Activated CD4-positive, alpha-beta memory T cell treated with anti-CD3 and anti-CD28 coated beads, Interleukin-2, amount 10 ng/mL, durations not matched to agents 7 days and 5 days (primary cell): ENCODE data around the gene GCNT2. TPM values are rescaled to one million over a fixed set of nuclear protein-coding genes. Genes with fewer than 3 reads are reported as not detected.

Experiments used
- CTCF ChIA-PET: fragments of 350-600 bp; sonication (Branson Sonifier 250); formaldehyde crosslinking; loops from one replicate; lab custom pipeline; 2021; ENCODE audit warnings: antibody characterized with exemption, inconsistent platforms; lab: Charles Lee
- POLR2A ChIA-PET: fragments of 350-600 bp; sonication (Branson Sonifier 250); formaldehyde crosslinking; loops from one replicate; lab custom pipeline; 2021; ENCODE audit warnings: antibody characterized with exemption; lab: Charles Lee
- DNase-seq: peaks from one replicate; pipeline ENCODE4 v3.0.0-alpha.2; 2020
- H3K27ac Mint-ChIP-seq: one replicate; pipeline ENCODE4 v1.8.0; 2021; ENCODE audit warnings: mild to moderate bottlenecking, mixed read lengths
- H3K27me3 Mint-ChIP-seq: one replicate; pipeline ENCODE4 v1.8.0; 2021; ENCODE audit warnings: mixed read lengths
- H3K36me3 Mint-ChIP-seq: one replicate; pipeline ENCODE4 v1.8.0; 2021; ENCODE audit warnings: low read depth, mixed read lengths
- H3K4me1 Mint-ChIP-seq: one replicate; pipeline ENCODE4 v1.8.0; 2021; ENCODE audit warnings: mixed read lengths
- H3K4me3 Mint-ChIP-seq: one replicate; pipeline ENCODE4 v1.8.0; 2021; ENCODE audit warnings: mild to moderate bottlenecking, mixed read lengths
- H3K9me3 Mint-ChIP-seq: one replicate; pipeline ENCODE4 v1.8.0; 2021; ENCODE audit warnings: mixed read lengths
- total RNA-seq, 2 experiments: library from RNA; stranded (reverse); gene quantifications; one replicate each; pipeline ENCODE4 v1.2.3, GENCODE V29; 2021

The GCNT2 gene
- total RNA-seq, 2 experiments from 2014 or later, result 3.0 to 3.1 TPM

DNA sequence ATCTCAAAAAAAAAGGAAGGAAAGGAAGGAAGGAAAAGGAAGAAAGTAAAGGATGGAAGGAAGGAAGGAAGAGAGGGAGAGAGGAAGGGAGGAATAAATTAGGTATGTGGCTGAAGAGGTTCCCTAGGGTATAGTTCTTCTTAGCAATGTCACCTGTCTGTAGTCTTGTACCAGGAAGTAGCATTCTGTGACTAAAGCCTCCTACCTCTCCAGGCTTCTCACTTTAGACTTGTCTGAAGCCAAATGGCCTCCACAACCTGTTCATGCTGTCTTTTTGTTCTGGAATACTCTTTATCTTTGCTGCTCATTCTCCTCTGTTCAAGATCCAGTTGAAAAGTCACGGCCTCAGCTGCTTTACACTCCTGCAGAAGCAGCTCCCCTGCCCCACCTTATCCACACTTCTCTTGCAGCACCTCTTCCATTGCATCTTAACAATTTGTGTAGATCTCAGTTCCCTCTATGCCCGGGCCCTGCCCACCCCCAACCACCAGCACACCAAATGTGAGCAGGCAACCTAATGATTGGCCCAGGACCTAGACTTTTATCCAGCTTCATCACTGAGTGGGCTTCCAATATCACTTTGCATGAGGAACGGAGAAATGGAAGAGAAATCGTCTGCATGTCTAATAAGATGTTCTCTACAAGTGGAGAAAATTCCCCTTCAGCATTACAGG is 19.1 kb downstream of the GCNT2 start:
- POLR2A ChIA-PET, result no interaction called here
- no peak for DNase-seq
- Mint-ChIP-seq H3K36me3 (no peaks in the 10 kb centered on the region), H3K27ac (no peak overlapping the region), H3K4me3 (no peak overlapping the region), H3K4me1 (no peaks in the 10 kb centered on the region), H3K9me3 (no peaks in the 10 kb centered on the region), H3K27me3 (no peaks in the 10 kb centered on the region)
- CTCF ChIA-PET, result no interaction called here

DNA sequence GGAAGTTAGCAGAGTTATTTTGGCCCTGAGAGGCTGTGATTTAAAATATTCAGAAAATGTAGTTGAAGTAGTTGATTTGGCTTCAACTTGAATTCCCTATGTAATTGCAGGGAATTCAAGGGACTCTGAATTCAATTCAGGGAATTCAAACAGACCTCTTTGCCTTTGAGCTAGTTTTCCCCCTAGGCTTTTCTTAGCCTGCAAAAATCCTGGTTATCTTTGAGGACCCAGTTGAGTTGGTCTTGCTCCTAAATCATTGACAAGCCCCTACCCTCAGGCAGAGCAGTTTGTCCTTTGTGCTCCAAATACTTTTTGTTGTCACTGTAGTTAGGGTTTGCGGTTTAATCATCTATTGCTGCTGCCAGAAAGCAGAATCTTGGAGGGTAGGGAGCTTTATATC is 20.4 kb downstream of the GCNT2 start:
- H3K9me3 Mint-ChIP-seq, result no peaks in the 10 kb centered on the region
- H3K27me3 Mint-ChIP-seq, result no peaks in the 10 kb centered on the region
- CTCF ChIA-PET, result no interaction called here
- no peak overlapping the region for H3K4me3 Mint-ChIP-seq
- POLR2A ChIA-PET, result no interaction called here
- no peak overlapping the region for H3K27ac Mint-ChIP-seq
- H3K4me1 Mint-ChIP-seq, result no peaks in the 10 kb centered on the region
- DNase-seq, result no peak
- H3K36me3 Mint-ChIP-seq, result no peaks in the 10 kb centered on the region

DNA sequence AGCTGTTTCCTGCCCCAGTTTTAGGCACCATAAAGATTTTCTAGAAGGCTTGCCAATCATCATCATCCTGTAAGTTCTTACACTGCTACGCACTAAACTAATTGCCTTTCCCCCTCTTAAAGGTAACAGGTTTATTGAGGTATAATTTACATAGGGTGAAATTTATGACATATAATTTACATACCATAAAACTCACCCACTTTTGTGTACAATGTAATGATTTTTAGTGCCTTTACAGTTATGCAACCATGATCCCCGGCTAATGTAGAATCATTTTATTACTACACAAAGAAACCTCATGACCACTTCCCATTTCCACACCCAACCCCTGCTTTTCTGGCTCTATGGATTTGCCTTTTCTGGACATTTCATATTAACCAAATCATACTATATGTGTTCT is 21.1 kb downstream of the GCNT2 start:
- Mint-ChIP-seq H3K4me3 (no peak overlapping the region), H3K4me1 (no peaks in the 10 kb centered on the region), H3K27ac (no peak overlapping the region), H3K27me3 (no peaks in the 10 kb centered on the region), H3K9me3 (no peaks in the 10 kb centered on the region), H3K36me3 (no peaks in the 10 kb centered on the region)
- POLR2A ChIA-PET, result no interaction called here
- no peak for DNase-seq
- CTCF ChIA-PET, result no interaction called here

DNA sequence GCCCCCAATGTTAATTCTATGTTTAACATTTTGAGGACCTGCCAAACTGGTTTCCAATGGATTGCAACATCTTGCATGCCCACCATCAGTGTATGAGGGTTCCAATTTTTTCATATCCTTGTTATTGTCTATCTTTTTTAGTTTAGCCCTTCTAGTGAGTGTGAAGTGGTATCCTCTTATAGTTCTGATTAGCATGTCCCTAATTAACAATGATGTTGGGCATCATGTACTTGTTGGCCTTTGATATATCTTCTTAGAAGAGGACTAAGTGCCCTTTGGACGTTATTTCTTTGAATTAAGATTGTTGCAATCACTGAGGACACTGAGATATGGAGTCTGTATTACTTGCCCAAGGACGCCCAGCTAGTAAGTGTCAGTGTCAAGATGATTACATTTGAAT is 22.3 kb downstream of the GCNT2 start:
- Mint-ChIP-seq H3K27ac (no peak overlapping the region), H3K4me1 (no peaks in the 10 kb centered on the region), H3K9me3 (no peaks in the 10 kb centered on the region), H3K27me3 (no peaks in the 10 kb centered on the region), H3K4me3 (no peak overlapping the region), H3K36me3 (no peaks in the 10 kb centered on the region)
- CTCF ChIA-PET, result no interaction called here
- no peak for DNase-seq
- POLR2A ChIA-PET, result no interaction called here

DNA sequence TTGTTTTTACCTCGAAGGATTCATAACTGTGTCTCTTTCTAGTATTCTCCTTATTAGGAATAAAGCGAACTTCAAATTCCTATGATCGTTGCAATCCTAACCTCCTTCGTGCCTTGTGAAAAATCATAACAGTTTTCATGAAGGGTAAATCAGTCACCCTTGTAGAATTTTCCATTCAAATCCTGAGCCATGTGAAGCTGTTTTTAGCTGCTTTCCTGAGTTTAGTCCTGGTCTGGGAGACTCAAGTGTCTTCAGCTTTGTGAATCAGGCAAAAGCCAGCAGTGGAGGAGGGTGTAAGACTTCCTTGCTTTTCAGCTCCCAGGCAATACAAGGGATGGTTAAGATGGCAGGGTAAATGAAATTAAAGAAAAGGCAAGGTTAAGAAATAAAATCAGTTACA is 24.3 kb downstream of the GCNT2 start:
- DNase-seq, result no peak
- CTCF ChIA-PET, result interaction anchor here (1.1 kb wide), 1 partner anchor 17 kb away, joined by 3 read pairs; no protein-coding TSS in a partner anchor
- no peaks in the 10 kb centered on the region for H3K36me3 Mint-ChIP-seq
- H3K9me3 Mint-ChIP-seq, result no peaks in the 10 kb centered on the region
- no peak overlapping the region for H3K4me3 Mint-ChIP-seq
- POLR2A ChIA-PET, result no interaction called here
- H3K27me3 Mint-ChIP-seq, result no peaks in the 10 kb centered on the region
- H3K27ac Mint-ChIP-seq, result no peak overlapping the region
- H3K4me1 Mint-ChIP-seq, result no peaks in the 10 kb centered on the region

DNA sequence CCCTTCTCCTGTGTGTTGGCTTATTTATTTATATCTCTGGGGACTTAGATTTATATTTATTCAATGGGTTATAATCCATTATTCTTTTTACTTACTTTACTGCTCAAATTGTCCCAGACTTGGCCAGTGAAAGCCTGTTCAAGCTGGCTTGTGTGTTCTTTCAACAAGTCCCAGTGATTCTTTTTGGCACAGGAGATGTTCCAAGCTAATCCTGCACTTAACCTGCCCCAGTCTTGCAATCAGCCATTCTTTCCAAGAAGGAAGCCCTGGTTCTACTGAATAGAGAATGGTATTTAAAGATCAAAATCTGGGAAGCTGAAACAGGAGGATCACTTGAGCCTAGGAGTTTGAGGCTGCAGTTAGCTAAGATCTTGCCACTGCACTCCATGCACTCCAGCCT is 26.7 kb downstream of the GCNT2 start:
- Mint-ChIP-seq H3K27me3 (no peaks in the 10 kb centered on the region), H3K27ac (no peak overlapping the region), H3K36me3 (no peaks in the 10 kb centered on the region), H3K4me1 (no peaks in the 10 kb centered on the region), H3K4me3 (no peak overlapping the region), H3K9me3 (no peaks in the 10 kb centered on the region)
- POLR2A ChIA-PET, result no interaction called here
- no peak for DNase-seq
- CTCF ChIA-PET, result no interaction called here

DNA sequence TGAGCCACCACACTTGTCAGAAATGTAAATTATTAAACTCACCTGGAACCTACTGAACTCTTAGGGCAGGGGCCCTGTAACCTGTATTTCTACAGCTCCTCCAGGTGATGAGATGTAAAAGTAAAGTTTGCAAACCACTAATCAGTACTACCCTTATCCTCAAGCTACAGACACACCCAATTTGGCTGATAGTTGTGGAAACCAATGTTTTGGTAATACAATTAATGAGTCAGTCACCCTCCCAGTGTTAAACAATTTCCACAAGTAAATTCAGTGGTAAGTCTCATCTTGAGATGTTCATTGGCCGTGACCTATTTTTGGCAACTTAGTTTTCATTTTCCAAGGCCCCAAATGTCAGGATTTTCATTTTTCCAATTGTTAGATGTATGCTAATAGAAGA is 29.6 kb downstream of the GCNT2 start:
- no peak overlapping the region for H3K27ac Mint-ChIP-seq
- POLR2A ChIA-PET, result no interaction called here

DNA sequence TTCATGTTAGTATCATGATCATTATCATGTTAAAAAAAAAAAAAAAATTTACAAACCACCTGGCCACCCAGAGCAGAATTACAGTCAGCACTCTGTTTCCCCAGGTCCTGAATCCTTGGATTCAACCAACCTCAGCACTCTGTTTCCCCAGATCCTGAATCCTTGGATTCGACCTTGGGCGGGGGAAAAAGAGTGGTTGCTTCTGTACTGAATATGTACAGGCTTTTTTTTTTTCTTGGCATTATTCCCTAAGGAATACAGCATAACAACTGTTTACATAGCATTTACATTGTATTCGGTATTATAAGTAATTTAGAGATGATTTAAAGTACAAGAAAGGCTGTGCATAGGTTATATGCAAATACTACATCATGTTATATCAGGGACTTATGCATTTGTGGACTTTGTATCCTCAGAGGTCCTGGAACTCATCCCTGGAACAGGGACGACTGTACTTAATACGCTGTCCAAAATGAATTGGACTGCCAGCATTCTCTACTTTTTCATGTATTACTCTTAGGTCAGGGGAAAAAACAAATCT is 31.2 kb downstream of the GCNT2 start:
- H3K36me3 Mint-ChIP-seq, result no peaks in the 10 kb centered on the region
- no peak overlapping the region for H3K27ac Mint-ChIP-seq
- ChIA-PET CTCF (no interaction called here), POLR2A (no interaction called here)
- H3K9me3 Mint-ChIP-seq, result no peaks in the 10 kb centered on the region
- no peak for DNase-seq
- H3K27me3 Mint-ChIP-seq, result no peaks in the 10 kb centered on the region
- H3K4me3 Mint-ChIP-seq, result no peak overlapping the region
- no peaks in the 10 kb centered on the region for H3K4me1 Mint-ChIP-seq

More for the DNA sequence above, 29.6 kb downstream of the GCNT2 start:
- Mint-ChIP-seq H3K36me3 (no peaks in the 10 kb centered on the region), H3K4me1 (no peaks in the 10 kb centered on the region), H3K9me3 (no peaks in the 10 kb centered on the region), H3K27me3 (no peaks in the 10 kb centered on the region), H3K4me3 (no peak overlapping the region)
- no peak for DNase-seq
- CTCF ChIA-PET, result no interaction called here

DNA sequence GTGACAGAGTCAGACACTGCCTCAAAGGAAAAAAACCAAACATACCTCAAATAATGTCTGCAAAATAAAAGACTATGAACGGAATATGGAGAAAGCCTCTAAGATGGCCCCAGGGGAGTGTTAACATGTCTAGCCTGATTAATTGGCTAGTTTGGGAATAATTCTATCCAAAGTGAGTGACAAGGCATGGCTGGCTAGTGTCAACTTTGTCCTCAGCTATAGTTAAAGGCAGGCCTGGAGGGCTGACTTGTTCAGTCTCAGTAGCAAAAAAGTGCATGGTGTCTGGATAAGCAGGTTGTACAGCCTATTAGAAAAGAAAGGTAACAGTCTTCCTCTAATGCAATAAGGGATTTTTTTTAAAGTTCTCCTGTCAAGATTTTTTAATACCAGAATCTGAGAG is 32.7 kb downstream of the GCNT2 start:
- no peaks in the 10 kb centered on the region for H3K4me1 Mint-ChIP-seq
- no peak overlapping the region for H3K27ac Mint-ChIP-seq
- POLR2A ChIA-PET, result no interaction called here
- no peak overlapping the region for H3K4me3 Mint-ChIP-seq
- CTCF ChIA-PET, result no interaction called here
- no peaks in the 10 kb centered on the region for H3K9me3 Mint-ChIP-seq
- DNase-seq, result no peak
- no peaks in the 10 kb centered on the region for H3K27me3 Mint-ChIP-seq
- no peaks in the 10 kb centered on the region for H3K36me3 Mint-ChIP-seq

DNA sequence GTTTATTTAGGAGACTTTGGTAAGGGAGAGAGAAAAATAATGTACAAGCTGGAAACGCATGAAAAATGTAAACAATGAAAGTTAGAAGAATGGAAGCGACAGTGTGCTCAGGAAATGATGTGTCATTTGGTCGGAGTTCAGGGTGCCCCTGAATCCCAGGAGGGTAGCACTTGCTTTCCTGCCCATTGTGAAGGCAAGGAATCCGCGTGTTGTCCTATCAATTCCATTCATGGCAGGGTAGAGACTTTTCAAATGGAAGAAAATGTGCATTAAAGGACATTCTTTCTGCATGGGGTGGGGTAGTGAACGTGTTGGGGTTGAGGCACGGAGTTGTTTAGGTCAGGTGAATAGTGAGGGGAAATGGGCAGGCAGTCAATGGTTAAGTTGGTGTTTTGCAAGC is 33.7 kb downstream of the GCNT2 start:
- Mint-ChIP-seq H3K9me3 (no peaks in the 10 kb centered on the region), H3K27ac (no peak overlapping the region), H3K4me3 (no peak overlapping the region), H3K27me3 (no peaks in the 10 kb centered on the region), H3K4me1 (no peaks in the 10 kb centered on the region), H3K36me3 (no peaks in the 10 kb centered on the region)
- POLR2A ChIA-PET, result no interaction called here
- CTCF ChIA-PET, result no interaction called here
- DNase-seq, result no peak

DNA sequence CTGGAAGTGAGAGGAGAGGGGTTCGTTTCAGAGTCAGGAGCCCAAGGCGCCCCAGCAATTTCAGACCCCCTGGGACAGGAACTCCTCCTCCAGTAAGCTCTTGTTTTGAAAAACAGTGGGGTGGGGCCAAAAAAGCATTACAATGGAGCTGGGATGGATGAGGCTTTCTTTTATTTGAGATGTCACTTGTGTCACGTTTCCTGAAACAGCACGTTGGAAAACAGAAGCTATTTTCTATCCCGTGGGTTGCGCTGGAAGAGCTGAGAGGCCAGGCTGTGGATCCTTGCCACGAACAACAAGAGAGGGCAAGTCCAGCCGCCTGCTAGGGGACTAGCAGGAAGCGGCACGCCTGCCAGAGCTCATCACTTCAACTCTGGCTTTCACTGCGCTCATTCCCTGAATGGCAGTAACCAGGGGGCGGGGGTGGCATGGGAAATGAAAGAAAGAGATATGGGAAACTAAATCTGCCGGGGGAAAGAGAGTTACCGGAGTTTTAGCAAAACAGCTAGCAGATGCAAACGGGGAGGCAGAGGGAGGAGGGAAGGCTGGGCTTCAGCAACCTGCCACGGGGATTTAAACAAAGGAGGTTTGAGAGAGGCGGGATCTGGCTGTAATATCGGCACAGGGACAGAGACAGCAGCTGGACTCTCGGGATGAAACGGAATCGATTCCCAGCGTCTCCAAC is 34.6 kb downstream of the GCNT2 start:
- Mint-ChIP-seq H3K4me1 (no peaks in the 10 kb centered on the region), H3K36me3 (no peaks in the 10 kb centered on the region), H3K9me3 (no peaks in the 10 kb centered on the region), H3K4me3 (no peak overlapping the region), H3K27ac (no peak overlapping the region), H3K27me3 (no peaks in the 10 kb centered on the region)
- DNase-seq, result no peak
- ChIA-PET CTCF (no interaction called here), POLR2A (no interaction called here)

DNA sequence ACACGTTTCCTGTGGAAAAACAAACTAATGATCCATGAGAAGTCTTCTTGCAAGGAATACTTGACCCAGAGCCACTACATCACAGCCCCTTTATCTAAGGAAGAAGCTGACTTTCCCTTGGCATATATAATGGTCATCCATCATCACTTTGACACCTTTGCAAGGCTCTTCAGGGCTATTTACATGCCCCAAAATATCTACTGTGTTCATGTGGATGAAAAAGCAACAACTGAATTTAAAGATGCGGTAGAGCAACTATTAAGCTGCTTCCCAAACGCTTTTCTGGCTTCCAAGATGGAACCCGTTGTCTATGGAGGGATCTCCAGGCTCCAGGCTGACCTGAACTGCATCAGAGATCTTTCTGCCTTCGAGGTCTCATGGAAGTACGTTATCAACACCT is 35.4 kb downstream of the GCNT2 start:
- DNase-seq, result no peak
- H3K27ac Mint-ChIP-seq, result no peak overlapping the region
- POLR2A ChIA-PET, result no interaction called here
- no peaks in the 10 kb centered on the region for H3K9me3 Mint-ChIP-seq
- CTCF ChIA-PET, result no interaction called here
- no peaks in the 10 kb centered on the region for H3K27me3 Mint-ChIP-seq
- H3K36me3 Mint-ChIP-seq, result no peaks in the 10 kb centered on the region
- no peak overlapping the region for H3K4me3 Mint-ChIP-seq
- H3K4me1 Mint-ChIP-seq, result no peaks in the 10 kb centered on the region

DNA sequence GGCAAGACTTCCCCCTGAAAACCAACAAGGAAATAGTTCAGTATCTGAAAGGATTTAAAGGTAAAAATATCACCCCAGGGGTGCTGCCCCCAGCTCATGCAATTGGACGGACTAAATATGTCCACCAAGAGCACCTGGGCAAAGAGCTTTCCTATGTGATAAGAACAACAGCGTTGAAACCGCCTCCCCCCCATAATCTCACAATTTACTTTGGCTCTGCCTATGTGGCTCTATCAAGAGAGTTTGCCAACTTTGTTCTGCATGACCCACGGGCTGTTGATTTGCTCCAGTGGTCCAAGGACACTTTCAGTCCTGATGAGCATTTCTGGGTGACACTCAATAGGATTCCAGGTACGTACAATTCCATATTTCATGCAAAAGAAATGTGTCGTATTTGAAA is 35.8 kb downstream of the GCNT2 start:
- Mint-ChIP-seq H3K4me3 (no peak overlapping the region), H3K9me3 (no peaks in the 10 kb centered on the region), H3K27me3 (no peaks in the 10 kb centered on the region), H3K4me1 (no peaks in the 10 kb centered on the region), H3K36me3 (no peaks in the 10 kb centered on the region), H3K27ac (no peak overlapping the region)
- no peak for DNase-seq
- ChIA-PET POLR2A (no interaction called here), CTCF (no interaction called here)

DNA sequence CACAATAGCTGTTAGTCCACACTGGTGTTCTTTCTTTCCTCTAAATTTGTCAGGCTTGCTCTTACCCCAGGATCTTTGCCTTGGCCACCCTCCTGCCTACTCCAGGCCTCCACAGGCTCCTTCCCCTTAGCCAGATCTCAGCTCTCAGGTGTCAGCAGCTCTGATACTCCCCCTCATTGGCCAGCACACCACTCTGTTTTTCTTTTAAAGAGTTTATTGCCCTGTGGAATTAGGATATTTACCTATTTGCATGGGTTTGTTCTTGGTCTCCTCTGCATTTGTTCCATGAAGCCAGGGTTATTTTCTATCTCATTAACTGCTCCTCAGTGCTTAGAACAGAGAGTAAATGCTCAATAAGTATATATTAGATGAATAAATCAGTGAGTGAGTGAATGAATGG is 36.8 kb downstream of the GCNT2 start:
- no peak overlapping the region for H3K4me3 Mint-ChIP-seq

More for the DNA sequence above, 36.8 kb downstream of the GCNT2 start:
- ChIA-PET CTCF (no interaction called here), POLR2A (no interaction called here)
- no peak for DNase-seq
- Mint-ChIP-seq H3K9me3 (no peaks in the 10 kb centered on the region), H3K4me1 (no peaks in the 10 kb centered on the region), H3K27me3 (no peaks in the 10 kb centered on the region), H3K36me3 (no peaks in the 10 kb centered on the region), H3K27ac (no peak overlapping the region)
